NCI-H2227 (cell line): ENCODE results near the gene SEPTIN10.

Experiments used
- DNase-seq: peaks from one replicate; lab custom pipeline; 2025; ENCODE audit not compliant: unreplicated experiment; lab: John Stamatoyannopoulos, UW

The SEPTIN10 gene

DNA sequence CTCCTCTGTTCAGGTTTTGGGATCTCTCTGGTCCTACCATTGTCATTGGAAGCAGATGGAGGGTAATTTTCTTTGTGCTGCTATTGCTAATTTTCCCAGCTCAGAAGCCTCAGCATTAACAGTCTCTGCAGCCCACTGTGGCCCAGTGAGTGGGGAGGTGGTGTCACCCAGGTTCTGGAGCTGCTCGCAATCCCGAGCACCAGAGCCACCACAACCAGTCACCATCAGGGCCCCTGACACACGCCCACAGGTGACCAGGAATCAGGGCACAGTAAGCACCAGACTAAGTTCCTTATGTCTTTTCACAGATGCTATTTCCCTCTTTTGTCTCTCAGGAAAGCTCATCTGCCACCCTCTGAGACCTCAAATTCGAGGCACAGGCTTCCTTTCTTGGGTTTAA, 87.9 kb downstream of the SEPTIN10 start:
- no peak for DNase-seq

DNA sequence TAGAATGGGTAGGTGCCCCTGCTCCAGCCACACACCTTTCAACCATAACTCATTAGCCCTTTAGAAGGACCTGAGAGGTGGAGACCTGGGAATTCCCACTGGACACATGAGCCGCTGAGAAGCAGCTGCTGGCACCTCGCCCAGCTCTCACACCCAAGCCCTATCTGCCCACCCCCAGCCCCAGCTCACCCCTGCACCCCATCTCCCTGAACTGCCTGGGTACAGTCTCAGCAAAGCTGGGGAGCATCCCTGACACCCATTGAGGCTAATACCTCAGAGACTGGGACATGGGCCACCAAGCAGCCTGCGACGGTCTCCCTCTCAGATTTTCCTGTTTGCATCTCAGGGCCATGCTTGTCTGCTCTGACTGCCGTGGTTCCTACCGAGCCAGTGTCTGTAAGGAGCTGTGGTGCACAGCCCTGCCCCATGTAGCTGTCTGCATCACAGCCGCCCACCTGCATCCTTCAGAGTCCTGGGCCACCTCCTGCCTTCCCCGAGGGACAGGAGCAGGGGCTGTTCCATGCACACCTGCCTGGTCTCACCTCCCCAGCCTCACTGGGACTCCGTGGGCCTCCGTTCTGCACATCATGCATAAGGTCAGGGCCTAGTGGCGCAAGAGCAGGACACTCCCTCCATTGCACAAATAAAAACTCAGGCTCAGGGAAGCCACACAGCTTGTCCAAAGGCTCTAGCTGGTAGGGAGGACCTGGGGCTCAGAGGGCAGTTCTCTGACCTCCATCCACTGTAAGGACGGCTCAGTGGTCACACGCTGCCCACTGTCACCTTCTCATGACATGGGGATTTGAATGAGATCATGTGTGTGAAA, 90.0 kb downstream of the SEPTIN10 start:
- no peak for DNase-seq

DNA sequence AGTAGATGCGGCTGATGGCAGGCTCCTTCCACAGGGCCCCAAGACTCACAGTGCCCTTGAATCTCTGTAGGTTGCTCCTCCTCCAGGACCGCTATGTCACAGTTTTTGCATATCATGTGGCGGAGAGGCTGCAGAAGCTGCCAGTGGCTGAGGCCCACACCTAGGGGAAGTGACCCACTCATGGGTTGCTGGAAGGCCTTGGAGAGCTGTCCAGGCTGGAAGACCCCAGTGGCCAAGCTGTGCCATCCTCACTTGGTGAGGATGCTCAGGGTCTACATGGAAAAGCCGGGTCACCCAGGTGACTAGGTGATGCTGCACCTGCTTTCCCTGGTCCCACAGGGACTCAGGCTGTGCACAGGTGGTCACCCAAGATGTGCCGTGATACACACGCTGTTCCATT, 90.6 kb downstream of the SEPTIN10 start:
- no peak for DNase-seq

DNA sequence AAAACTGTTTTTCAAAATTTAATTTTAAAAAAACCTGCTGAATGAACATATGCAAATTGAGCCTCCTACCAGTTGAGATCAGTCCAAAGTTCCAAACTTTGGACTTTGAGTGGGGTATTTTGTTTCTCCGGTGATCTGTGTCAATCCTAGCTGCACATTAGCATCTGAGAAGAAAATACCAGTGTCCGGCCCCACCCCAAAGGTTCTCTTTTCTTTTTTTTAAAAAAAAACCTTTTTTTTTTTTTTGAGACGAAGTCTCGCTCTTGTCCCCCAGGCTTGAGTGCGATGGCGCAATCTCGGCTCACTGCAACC, 91.7 kb downstream of the SEPTIN10 start:
- DNase-seq = no peak

DNA sequence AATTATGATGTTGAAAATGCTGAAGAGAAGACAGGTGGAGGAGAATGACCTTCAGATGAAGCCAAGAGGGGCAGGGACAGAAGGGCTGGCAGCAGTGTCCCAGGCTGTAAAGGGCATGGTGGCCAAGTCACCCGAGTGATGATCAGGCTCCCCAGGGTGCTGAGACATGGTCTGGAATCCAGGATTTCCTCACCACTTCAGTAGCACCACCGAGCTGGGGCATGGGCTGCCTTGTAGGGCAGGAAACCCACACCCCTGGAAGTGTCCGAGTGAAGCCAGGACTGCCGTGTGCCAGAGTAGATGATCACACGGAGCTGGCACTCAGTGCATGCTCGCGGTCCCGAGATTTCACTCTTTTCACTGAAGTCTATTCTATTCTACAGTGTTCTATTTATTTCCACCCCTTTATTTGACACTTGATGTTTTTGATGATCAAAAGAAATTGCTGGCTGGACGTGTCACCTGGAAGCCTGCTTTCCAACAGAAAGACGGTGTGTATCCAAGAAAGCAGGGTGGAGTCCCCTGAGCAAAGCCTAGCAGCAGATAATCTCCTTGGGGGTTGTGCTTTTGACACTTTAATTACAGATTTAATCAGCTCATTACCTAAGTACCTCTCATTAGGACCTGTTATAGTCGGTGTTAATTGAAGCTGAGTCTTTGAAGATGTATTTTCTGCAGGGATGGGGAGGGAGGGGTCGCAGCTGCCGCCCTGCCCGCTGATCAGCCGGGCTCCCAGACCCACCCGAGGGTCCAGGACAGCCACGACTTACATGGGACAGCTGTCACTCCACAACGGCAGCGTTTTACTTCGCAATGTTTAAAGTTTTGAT, 92.3 kb downstream of the SEPTIN10 start:
- DNase-seq = no peak

DNA sequence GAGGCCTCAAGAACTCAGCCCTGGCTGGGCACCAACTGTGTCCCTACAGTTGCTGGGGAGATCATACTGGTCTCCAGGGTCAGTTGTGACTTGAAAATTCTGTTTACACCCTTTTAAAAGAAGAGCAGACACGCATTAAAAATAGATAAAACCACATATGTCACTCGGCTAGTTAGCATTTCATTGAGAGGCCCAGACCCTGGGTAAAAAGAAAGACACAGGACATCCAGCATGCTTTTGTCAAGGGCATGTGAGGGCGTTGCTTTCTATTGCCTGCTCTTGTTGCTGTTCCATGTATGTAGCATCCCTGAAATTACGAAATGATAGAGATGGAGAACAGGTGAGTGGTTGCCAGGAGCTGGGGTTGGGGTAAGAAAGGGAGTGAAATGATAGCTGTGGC, 94.3 kb downstream of the SEPTIN10 start:
- no peak for DNase-seq

DNA sequence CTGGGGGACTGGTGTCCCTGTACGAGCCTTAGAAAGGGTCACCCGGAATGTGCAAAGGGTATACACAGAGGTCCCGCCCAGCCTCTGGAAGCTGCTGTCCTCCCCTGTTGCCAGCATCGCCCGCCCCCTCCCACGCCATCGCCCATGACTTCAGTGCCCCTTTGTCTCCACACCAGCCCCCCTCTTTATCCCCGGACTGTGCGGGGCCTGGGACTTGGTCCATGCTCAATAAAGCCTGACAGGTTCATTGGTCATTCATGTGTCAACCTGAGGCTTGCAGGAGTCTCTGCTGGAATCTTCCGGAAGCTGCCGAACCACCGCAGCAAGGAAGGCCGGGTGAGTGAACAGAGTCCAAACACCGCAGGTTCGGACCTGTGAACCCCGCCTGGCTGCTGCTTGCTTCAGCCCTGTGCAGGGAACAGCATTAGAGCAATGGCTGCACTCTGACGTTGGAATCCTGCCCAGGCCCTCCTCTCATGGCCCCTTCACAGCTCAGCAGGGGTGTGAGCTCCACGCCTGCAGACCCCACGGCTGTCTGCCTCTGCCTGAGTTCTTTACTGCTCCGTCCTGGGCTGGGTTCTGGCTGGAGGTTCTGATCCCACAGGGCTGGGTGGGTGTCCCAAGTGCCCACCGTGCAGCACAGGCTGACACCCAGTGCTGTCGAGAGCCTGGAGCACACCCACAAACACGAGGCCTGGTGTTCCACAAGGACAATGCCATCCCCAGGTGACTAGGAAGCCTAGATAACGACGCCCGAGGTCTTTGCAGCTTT, 96.5 kb downstream of the SEPTIN10 start:
- no peak for DNase-seq

DNA sequence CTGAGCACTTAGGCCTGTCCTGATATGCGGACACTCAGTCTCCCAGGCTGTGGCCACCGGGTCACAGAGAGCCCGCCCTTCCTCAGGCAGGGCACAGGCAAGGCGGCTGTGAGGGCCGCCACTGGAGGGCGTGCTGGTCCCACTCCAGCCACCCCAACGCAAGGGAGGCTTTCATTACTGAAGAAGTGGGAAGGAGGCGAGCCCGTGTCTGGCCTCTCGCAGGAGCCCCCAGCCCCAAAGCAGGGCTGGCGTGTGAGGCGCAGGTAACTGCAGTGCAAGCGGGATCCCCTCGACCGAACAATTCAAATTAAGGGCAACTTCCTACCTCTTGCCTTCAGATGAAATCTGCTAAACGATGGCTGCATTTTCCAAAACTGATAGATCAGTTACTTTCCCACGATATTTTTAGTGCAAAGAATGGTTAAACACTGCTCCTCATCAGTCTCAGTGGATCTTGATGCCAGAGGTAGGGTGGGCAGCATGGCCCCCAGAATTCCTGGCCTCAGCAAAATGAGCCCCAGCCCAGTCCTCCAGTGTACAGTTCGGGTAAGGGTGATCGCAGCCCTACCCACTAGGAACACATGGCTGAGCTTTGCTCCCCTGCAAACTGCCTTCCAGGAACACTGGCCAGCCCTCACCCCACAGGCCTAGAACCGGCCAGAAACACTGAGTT, 97.2 kb downstream of the SEPTIN10 start:
- DNase-seq = no peak

DNA sequence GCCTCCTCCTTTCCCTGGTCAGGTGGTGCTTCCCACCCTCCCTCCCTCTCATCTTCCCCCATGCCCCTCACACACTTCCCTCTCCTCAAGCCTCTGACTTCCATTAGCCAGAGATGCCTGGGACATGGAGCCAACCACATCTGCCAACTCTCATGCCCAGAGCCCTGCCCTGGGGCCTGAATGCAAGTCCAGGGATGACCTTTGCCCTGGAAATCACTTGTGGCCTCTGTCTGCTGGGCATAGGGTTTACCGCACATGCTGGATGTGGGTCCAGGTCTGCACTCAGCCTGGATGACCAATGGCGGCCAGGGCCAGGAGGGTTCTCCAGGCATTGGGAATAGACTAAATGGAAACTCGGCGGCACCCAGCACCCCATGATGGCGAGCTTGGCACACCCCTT, 98.9 kb downstream of the SEPTIN10 start:
- no peak for DNase-seq

DNA sequence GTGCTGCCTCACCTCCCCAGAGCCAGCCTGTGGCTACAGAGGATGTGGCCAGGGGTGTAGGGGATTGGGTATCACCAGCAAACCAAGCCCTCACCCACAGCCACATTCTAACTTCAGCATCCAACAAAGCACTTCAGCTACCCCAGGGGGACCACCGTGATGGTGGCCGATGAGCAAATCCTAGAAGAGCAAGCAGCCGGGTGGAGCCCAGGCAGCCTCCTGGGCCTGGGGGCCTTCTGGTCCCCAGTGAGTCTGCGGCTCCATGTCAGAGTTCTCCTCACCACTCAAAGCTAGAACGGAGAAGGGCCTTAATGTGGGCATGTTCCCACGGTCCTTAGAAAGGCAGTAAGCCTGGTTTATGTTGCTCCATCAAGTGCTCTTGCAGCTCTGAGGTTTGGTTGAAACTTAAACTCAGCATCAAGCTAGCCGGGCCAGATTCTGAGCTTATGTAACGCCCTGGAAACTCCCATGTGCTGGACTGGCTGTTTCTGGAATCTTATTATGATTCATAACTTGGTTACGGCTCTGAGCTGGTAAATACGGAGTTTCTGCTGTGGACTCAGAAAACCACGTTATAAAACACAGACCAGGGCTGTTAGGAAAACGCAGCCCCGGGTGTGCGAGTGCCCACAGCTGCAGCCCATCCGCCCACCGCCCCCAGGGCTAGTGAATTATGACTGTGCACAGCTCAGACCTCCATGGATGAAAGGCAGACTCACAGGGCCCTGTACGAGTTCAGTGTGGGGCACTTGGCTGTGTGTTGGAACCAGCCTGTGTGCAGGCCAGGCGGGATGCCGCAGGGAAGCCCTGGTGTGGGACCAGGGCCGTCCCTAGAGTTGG, 99.8 kb downstream of the SEPTIN10 start:
- DNase-seq = no peak

DNA sequence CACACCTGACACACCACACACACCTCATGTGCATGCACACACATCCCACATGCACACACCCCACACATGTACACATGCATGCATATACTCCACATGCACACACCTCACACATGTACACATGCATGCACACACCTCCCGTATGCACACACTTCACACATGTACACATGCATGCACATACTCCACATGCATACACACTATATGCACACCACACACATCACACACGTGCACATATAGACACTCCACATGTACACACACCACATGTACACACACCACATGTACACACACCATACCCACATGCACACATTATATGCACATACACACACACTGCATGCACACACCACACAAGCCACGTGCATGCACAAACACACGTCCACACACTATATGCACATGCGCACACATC, 100.5 kb downstream of the SEPTIN10 start:
- no peak for DNase-seq

DNA sequence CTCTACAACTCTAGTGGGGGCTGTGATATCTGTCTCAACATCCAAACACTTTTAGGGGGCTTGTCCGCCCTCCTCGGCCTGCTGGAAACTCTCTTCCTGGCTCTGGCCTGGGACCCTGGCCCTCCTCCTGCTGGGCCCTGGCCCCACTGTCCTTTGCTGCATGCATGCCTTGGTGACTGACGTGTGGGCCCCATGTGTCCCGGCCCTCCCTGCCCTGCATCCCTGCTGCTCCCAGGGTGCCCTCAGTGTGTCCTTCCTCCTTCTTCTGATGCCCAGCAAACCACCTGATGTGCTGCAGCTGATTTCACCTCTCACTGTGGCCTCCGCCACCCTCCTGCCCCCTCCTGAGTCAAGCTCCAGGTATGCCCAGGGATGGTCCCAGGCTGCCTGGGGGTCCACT, 101.7 kb downstream of the SEPTIN10 start:
- no peak for DNase-seq

DNA sequence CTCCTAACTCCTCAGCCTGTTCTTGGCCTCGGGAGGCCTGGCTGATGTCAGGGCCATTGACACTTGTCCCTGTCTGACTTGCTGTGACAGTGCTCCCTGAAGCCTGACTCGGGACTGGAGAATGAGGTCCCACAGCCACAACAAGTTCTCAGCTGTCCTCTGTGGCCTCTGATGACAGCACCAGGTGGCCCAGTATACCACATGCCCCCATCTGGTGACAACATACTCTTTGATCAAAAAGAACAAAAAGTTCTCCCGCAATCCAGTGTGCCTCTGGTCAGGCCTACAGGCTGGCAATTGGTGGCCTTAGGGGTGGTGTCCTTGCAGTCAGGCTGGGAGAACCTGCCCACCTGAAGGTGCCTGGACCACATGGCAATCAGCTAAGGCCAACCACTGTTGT, 102.6 kb downstream of the SEPTIN10 start:
- DNase-seq = no peak

DNA sequence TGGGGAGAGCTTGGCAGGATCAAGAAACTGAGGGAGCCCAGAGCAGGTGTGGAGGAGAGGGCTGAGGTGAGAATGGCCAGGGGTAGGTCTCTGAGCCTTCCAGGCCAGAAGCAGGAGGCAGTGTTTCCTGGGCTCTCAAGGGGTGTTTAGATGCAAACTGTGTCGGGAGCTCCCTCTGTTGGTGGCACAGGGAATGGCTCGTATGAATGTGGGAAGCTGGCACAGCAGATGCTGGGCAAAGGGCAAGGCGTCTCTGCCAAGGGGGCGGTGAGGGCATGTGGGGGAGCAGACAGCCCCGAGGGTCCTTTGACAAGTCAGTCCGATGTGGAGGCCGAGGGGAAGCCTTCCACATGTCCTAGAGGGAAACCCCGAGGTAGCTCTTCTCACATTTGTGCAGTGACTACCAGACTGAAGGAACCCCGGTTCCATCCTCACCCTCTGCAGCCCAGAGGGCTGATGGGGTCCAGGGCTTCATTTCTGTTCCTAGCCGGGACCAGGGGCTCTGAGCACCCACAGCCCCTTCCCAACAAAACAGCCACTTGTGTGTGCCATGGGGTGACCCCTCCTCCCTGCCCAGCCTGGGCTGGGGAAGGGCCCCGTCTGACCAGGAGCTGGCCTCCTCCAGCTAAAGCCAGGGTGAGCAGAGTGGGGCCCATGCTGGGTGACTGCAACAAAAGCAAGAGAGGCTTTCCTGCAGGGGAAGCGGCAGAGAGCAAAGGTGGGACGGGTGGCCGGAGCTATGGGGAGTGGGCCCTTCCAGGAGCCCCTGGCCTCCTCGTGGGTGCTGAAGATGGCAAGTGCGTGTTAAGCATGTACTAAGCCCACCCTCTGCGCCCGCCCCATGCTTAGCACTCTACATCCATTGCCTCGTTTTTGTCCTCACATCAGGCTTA, 103.4 kb downstream of the SEPTIN10 start:
- DNase-seq = peak; percentile 68

DNA sequence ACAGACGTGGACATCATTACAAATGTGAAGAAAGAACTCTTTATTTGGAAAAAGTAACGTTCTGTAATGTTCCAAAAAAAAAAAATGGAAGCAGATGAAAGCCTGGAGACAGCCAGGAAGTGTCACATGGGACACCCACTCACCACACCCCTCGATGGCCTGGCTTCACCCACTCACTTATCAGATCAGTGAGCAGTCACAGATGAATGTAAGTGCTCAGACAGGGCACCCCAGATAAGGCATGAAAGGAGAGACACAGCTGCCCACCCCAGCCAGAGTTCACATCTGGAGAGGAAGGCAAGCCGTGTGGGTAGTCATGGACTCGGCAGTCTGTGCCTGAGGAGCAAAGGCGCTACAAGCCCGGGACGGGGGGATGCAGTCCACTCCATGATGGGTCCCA, 105.2 kb downstream of the SEPTIN10 start:
- no peak for DNase-seq

DNA sequence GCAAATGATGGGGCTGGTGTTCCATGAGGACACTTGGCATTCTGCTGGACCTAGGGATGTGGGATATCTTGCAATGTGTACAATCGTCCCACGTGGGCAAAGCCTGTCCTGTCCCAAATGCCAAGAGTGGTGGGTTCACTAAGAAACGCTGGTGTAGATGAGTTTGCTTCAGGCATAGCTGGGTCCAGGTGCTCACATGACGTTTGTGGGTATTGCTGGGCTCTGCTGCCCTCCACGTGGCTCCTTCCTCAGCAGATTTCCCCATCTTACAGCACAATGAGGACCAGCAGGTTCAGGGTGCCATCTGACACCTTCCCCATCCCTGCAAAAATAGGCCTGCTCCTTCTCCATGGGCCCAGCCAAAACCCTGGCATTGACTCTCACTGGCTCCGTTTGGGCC, 105.9 kb downstream of the SEPTIN10 start:
- no peak for DNase-seq

DNA sequence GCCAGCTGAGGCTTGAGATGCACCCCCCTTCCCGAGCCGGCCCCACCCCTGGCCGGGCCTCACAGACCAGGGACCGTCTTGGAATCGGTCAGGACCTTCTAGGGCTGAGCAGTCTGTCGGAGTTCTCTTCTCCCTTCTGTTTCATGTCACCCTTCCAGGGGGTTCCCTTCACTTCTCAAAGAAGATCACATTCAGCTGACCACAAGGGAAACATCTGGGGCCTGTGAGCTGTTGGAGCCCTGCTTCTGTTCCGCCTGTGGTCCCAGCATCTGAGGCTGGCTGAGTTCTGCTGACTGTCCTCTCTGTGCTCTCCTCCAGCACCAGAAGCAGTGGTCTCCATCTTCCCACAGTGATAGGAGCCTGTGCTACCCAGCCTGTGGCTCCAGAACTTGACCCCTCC, 106.5 kb downstream of the SEPTIN10 start:
- DNase-seq = no peak

DNA sequence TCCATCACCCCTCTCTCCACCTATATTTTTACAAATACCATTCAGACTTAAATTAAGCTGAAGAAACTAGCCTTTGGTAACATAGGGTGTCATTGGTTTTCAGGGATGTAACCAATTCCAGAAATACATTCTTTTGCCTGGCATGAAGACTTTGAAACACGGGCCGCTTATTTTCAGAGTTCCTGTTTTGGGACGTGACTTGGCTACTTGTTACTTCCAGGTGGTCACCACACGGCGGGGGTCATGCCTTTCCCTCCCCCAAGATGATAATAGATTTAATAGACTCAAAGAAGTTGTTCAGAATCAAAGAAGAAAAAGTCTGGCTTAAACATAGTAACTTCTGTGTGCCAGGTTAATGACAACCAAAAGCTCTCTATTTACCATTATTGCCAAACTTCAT, 110.6 kb downstream of the SEPTIN10 start:
- DNase-seq = no peak

DNA sequence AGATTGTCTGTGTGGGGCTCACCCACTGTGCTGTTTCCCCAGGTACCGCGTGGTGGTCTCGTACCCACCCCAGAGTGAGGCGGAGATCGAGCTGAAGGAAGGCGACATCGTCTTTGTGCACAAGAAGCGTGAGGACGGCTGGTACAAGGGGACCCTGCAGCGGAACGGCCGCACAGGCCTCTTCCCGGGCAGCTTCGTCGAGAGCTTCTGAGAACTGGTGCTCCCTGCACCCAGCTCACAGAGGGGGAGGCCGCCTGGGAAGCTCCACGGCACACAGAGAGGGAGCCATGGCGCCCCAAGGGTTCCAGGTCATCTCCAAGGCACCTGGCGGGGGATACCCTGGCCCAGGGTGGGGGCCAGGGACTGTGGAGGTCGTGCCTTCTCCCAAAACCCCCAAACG, 112.3 kb downstream of the SEPTIN10 start:
- no peak for DNase-seq
